ENCODE measurements around the gene TMSB10.

DNA sequence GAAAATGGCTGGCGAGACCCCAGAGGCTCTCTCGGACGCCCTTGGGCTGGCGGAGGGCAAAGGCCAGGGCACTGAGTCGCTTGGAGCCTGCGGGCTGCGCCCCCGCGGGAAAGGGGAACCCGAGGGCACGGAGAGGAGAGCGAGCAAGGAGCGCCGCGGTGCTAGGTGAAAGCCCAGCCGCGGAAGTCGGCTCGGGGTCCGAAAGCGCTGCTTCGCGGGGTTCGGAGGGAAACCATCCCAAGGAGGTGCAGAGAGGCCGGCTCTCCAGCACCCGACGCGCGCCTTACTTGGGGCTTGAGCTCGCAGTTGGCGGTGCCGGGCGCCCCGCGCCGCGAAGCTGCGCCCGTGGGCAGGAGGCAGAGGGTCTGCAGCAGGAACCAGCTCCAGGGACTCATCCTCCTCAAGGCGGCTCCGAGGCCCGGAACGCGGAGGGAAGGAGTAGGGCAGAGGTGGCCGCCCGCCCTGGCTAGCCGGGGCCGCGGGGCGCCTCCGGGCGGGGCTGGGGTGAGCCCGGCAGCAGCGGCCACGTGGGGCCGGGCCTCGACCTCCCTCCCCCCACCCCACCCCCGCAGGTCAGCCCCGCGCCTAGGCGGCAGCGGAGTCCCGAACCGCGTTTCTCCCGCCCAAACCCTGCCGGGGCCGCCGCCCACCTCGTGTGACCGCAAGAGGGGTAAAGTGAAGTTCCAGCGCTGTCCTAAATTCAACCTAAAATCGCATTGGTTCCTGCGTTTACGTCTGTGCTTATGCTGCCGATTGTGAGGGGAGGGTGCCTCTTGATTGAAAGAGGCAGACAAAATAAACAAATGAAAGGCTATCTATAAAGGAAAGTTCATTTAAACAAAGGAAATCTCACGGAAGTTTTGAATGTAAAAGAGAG is 24.6 kb upstream of the TMSB10 start, which contains the start of gene TRABD2A:
- TF ChIP-seq, protein P1, sequence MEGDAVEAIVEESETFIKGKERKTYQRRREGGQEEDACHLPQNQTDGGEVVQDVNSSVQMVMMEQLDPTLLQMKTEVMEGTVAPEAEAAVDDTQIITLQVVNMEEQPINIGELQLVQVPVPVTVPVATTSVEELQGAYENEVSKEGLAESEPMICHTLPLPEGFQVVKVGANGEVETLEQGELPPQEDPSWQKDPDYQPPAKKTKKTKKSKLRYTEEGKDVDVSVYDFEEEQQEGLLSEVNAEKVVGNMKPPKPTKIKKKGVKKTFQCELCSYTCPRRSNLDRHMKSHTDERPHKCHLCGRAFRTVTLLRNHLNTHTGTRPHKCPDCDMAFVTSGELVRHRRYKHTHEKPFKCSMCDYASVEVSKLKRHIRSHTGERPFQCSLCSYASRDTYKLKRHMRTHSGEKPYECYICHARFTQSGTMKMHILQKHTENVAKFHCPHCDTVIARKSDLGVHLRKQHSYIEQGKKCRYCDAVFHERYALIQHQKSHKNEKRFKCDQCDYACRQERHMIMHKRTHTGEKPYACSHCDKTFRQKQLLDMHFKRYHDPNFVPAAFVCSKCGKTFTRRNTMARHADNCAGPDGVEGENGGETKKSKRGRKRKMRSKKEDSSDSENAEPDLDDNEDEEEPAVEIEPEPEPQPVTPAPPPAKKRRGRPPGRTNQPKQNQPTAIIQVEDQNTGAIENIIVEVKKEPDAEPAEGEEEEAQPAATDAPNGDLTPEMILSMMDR (conservative IDR thresholded peaks at IDR 0.05) = no peak
- no peak for TF ChIP-seq ZFX (IDR thresholded peaks at IDR 0.05)
